Panc1 (cell line): ENCODE measurements around the gene NUMB. TPM values are rescaled to one million over a fixed set of nuclear protein-coding genes. Genes with fewer than 3 reads are reported as not detected.

Experiments used
- ATAC-seq: fragments of 200-7000 bp; cut with Tn5 transposase; 2 replicates; pipeline ENCODE4 v1.9.1; 2020; ENCODE audit warnings: mild to moderate bottlenecking, moderate library complexity
- BruUV-seq: library from RNA; stranded (reverse); fragments of 400-500 nt; replicated peaks from 2 replicates; lab custom pipeline; 2021; lab: Mats Ljungman, UMichigan
- CTCF ChIA-PET: fragments of 300-600 bp; sonication (Branson Sonifier 250); formaldehyde crosslinking; loops from one replicate; lab custom pipeline; 2022; ENCODE audit warnings: antibody characterized with exemption; lab: Charles Lee
- POLR2A ChIA-PET: fragments of 300-600 bp; sonication (Branson Sonifier 250); formaldehyde crosslinking; loops from one replicate; lab custom pipeline; 2022; ENCODE audit warnings: antibody characterized with exemption; lab: Charles Lee
- DNase-seq: peaks from one replicate; pipeline ENCODE4 v3.0.0-alpha.2; 2010; ENCODE audit warnings: low read depth, low spot score
- H3K27ac ChIP-seq: 2 replicates; pipeline ENCODE4 v1.5.1; 2011; ENCODE audit warnings: mild to moderate bottlenecking, low read length, inconsistent platforms
- H3K27me3 ChIP-seq: fragments of 200-500 bp; sonication (Bioruptor generic); 2 replicates; pipeline ENCODE4 v1.6.0; 2014; ENCODE audit warnings: low read length, inconsistent platforms; ENCODE audit not compliant: control insufficient read depth, insufficient read depth
- H3K36me3 ChIP-seq: fragments of 200-500 bp; sonication (Bioruptor generic); 2 replicates; pipeline ENCODE4 v1.5.1; 2014; ENCODE audit warnings: inconsistent platforms, mild to moderate bottlenecking, low read length, moderate library complexity; ENCODE audit not compliant: control insufficient read depth, insufficient read depth
- H3K4me1 ChIP-seq: 2 replicates; pipeline ENCODE4 v1.5.1; 2011; ENCODE audit warnings: inconsistent platforms, mild to moderate bottlenecking, low read length, moderate library complexity; ENCODE audit not compliant: control insufficient read depth, insufficient read depth
- H3K4me3 ChIP-seq, 2 experiments: 2 replicates each; pipeline ENCODE4 v1.5.1; 2011 to 2012; ENCODE audit warnings: low read depth in 2 of 2, low read length in 2 of 2, mild to moderate bottlenecking in 2 of 2, inconsistent platforms in 1 of 2, moderate library complexity in 1 of 2
- H3K9me3 ChIP-seq: fragments of 200-500 bp; sonication (Bioruptor generic); 2 replicates; pipeline ENCODE4 v1.5.1; 2014; ENCODE audit warnings: low read depth, mild to moderate bottlenecking, inconsistent platforms, low read length, moderate library complexity; ENCODE audit not compliant: control insufficient read depth, insufficient read depth
- CTCF ChIP-seq: fragments of 450-650 bp; IDR thresholded peaks from 2 replicates; pipeline ENCODE4 v1.5.1; 2017; ENCODE audit warnings: mild to moderate bottlenecking
- POLR2AphosphoS5 ChIP-seq: IDR thresholded peaks from 2 replicates; pipeline ENCODE4 v1.6.1; 2012; ENCODE audit warnings: mild to moderate bottlenecking, low read depth, low read length, moderate library complexity
- REST ChIP-seq, 2 experiments: IDR thresholded peaks; 2 replicates each; pipeline ENCODE4 v1.6.1; 2011 to 2012; ENCODE audit warnings: low read depth in 2 of 2, control low read depth in 1 of 2, low read length in 1 of 2, mild to moderate bottlenecking in 1 of 2, moderate library complexity in 1 of 2; ENCODE audit not compliant: insufficient read depth in 1 of 2
- SIN3A ChIP-seq: IDR thresholded peaks from 2 replicates; pipeline ENCODE4 v1.6.1; 2012; ENCODE audit warnings: low read depth, mild to moderate bottlenecking, low read length, moderate library complexity, borderline replicate concordance; ENCODE audit not compliant: insufficient read depth
- TCF7L2 ChIP-seq: IDR thresholded peaks from 2 replicates; pipeline ENCODE4 v1.6.1; 2011; ENCODE audit warnings: mild to moderate bottlenecking, low read depth, low read length, inconsistent platforms
- in situ Hi-C: cut with HindIII; loops from 2 replicates; pipeline ENCODE4 v1.10.0; 2016; ENCODE audit warnings: low sequenced_read_pairs, low pct_unique_long_range_greater_than_20kb
- intact Hi-C: fragments of 100-400 bp; cut with micrococcal nuclease; formaldehyde crosslinking; loops from one replicate; pipeline ENCODE4 v1.10.0; 2022; ENCODE audit not compliant: unreplicated experiment
- total RNA-seq: library from RNA; stranded (reverse); gene quantifications from one replicate; pipeline ENCODE4 v1.2.1, GENCODE V29; 2021; ENCODE audit not compliant: unreplicated experiment

Gene NUMB
- total RNA-seq, 1 experiment from 2014 or later: 51.5 TPM

GRCh38 chr14:73478684-73479083 is 20.3 kb upstream of the NUMB start:
- H3K36me3 ChIP-seq: no peaks in the 10 kb centered on the region
- CTCF ChIA-PET: no interaction called here
- H3K4me3 ChIP-seq: no peak overlapping the region
- no peak overlapping the region for H3K27ac ChIP-seq
- BruUV-seq: no TSS peak
- no peaks in the 10 kb centered on the region for H3K4me1 ChIP-seq
- no peaks in the 10 kb centered on the region for H3K27me3 ChIP-seq
- intact Hi-C loops: no loop called here
- in situ Hi-C loops: no loop called here
- H3K9me3 ChIP-seq: no peaks in the 10 kb centered on the region
- ATAC-seq (no peak), DNase-seq (no peak)
- no peak for TF ChIP-seq CTCF
- TF ChIP-seq SIN3A: no peak
- TF ChIP-seq POLR2AphosphoS5: no peak
- no peak for TF ChIP-seq REST (IDR thresholded peaks at IDR 0.05; ENCODE audit: insufficient read depth in 1 of 2, low read depth in 2 of 2, low read length in 1 of 2)
- no peak for TF ChIP-seq TCF7L2
- POLR2A ChIA-PET: no interaction called here

DNA sequence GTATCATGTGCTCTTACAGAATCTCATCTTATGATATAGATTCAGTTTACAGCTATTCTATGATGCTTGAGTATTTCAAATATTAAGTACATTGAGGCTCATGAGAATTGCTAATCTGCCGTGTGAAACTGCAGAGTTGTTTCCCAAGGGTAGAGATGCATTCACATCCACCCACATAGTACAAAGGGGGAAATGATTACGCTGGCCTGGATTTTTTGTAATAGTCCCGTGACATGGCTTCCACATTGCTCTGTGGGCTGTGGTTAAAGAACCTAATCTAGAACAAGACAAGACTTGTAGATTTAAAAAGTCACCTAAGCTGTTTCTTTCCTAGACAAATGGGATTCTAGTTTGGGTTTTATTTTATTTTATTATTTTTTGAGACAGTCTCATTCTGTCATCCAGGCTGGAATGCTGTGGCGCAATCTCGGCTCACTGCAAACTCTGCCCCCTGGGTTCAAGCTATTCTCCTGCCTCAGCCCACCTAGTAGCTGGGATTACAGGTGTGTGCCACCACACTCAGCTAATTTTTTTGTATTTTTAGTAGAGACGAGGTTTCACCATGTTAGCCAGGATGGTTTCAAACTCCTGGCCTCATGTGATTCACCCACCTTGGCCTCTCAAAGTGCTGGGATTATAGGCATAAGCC is 19.4 kb upstream of the NUMB start:
- DNase-seq: no peak
- Histone ChIP-seq H3K4me3 (no peak overlapping the region), H3K27me3 (no peaks in the 10 kb centered on the region), H3K9me3 (no peaks in the 10 kb centered on the region), H3K4me1 (no peaks in the 10 kb centered on the region), H3K27ac (no peak overlapping the region), H3K36me3 (no peaks in the 10 kb centered on the region)
- CTCF ChIA-PET: interaction anchor here (0.6 kb wide), 1 partner anchor 35 kb away, joined by 6 read pairs; no protein-coding TSS in a partner anchor
- BruUV-seq: no TSS peak
- in situ Hi-C loops: no loop called here
- intact Hi-C loops: no loop called here
- no peak for ATAC-seq
- TF ChIP-seq SIN3A (no peak), POLR2AphosphoS5 (no peak), CTCF (no peak), TCF7L2 (no peak), REST (IDR thresholded peaks at IDR 0.05; ENCODE audit: insufficient read depth in 1 of 2, low read depth in 2 of 2, low read length in 1 of 2) (no peak)
- POLR2A ChIA-PET: no interaction called here
